HG03060 (cell line): Measurements from ENCODE around the gene TIGD3.
"Not testable (repeated sequence)": the region's sequence is repeated elsewhere in the genome, so short reads cannot be mapped to it uniquely, and the experiment has no call there.

Experiments
- ATAC-seq: cut with Tn5 transposase; IDR thresholded peaks from one replicate; pipeline ENCODE4 v1.9.1; 2021; ENCODE audit warnings: low read depth, moderate number of reproducible peaks; ENCODE audit not compliant: unreplicated experiment

The TIGD3 gene

GRCh38 chr11:65323813-65324212 is 30.7 kb upstream of the TIGD3 start:
- no peak for ATAC-seq

DNA sequence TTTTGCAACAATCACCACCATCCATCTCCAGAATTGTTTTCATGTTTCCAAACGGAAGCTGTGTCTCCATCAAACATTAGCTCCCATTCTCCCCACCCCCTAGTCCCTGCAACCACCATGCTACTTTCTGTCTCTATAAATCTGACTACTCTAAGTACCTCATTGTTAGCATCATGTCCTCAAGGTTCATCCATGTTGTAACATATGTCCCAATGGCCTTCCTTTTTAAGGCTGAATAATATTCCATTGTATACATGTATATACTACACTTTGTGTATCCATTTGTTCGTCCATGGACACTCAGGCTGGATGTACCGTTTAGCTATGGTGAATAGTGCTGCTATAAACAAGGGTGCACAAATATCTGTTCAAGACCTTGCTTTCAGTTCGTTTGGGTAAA is 29.1 kb upstream of the TIGD3 start:
- no peak for ATAC-seq

- no peak for ATAC-seq
These were observed 27.5 kb upstream of the TIGD3 start for GRCh38 chr11:65327021-65327420.

GRCh38 chr11:65329478-65329877 is 25.1 kb upstream of the TIGD3 start:
- ATAC-seq = no peak

DNA sequence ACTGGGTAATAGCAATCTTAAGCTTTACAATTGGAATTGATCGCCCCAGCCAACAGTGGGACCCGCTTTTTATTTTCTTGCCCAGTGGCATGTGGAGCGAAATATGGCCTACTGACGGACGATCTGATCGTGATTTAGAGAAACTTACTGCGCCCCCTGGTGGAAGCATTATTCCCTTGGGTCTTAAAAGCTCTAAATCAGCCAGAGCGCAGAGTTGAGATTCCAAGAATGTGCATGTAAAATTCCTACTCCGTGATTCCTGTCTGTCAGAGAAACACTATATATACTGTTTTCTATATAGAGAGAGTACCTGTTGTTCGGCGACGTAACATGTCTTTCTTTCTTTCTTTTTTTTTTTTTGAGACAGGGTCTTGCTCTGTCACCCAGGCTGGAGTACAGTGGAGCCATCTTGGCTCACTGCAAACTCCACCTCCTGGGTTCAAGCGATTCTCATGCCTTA is 24.6 kb upstream of the TIGD3 start:
- no peak for ATAC-seq

GRCh38 chr11:65330544-65330943 is 24.0 kb upstream of the TIGD3 start:
- no peak for ATAC-seq

- not testable (repeated sequence) for ATAC-seq
These were observed 22.0 kb upstream of the TIGD3 start for GRCh38 chr11:65332591-65332990.

DNA sequence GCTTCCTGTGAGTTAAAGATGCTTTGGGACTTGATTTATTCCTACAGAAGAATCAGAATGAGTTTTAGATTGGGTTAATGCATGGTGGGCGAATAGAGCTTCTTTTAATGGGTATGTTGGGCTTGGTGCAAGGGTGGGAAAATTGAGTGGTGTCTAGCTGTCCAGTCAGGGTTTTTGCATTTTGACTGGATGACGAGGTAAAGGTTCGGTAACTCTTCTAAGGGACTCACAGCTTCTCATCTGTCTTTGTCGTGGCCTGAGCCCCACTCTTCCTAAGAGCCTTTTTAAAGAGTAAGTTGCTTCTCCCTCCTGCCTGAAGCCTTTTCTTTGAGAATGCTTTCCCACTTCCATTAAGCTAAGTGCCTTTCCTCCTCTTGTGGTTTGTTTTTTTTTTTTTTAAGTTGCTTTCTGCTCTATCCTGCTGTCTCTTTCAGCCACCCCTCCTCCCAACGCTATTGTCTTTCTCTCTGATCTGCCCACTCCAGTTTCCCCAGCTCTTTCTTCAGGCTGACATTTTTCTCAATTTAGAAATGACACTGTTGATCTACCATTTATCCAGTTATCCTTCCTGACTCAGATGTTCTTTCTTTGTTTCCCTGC is 19.8 kb upstream of the TIGD3 start:
- no peak for ATAC-seq

DNA sequence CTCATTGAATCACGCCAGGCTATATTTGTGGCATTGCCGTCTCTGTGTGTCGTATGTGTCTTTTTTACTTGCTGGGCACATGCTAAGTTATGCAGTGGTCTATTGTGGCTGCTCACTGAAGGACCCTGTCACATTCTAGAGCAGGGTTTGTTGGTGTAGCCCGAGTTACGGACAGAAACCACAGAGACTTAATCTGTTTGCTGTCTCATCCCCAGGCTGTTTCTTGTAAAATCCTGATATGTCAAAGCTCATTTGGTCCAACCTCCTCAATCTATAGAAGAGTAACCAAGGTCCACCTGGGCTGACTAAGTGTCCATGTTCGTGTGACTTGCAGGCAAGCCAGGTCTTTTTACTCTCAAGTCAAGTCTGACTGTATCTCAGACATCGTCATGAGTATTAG is 15.9 kb upstream of the TIGD3 start:
- ATAC-seq = no peak

- ATAC-seq = no peak
These were observed 14.3 kb upstream of the TIGD3 start for GRCh38 chr11:65340226-65340625.

DNA sequence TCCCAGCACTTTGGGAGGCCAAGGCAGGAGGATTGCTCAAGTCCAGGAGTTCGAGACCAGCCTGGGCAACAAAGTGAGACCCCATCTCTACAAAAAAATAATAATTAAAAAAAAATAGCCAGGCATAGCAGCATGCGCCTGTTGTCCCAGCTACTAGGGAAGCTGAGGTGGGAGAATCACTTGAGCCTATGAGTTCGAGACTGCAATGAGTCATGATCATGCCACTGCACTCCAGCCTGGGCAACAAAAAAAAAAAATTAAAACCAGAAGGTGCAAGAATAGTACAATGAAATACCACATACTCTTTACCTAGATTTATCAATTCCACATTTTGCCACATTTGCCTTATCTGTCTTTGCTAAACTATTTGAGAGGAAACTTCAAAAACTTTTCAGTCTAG is 12.7 kb upstream of the TIGD3 start:
- no peak for ATAC-seq

GRCh38 chr11:65351511-65351910 is 3.0 kb upstream of the TIGD3 start:
- ATAC-seq = no peak

DNA sequence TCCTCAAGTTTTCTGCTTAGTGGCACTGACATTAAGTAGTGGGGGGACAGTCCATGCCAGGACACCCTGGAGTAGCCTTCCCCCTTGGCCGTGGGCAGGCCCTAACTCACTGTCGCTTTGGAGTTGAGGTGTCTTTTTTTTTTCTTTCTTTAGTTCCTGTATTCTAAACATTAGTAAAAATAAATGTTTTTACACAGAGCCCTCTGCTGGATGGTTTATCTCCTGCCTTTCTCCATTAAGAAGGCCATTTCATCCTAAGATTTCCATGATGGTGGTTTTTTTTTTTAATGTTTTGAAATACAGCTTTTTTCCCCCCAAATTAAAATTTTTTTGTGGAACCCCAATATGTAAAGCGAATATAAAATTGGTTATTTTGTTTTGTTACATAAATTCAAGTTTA is 1.8 kb upstream of the TIGD3 start:
- ATAC-seq = no peak

- ATAC-seq = no peak
These were observed 1.2 kb upstream of the TIGD3 start for GRCh38 chr11:65353376-65353775.

DNA sequence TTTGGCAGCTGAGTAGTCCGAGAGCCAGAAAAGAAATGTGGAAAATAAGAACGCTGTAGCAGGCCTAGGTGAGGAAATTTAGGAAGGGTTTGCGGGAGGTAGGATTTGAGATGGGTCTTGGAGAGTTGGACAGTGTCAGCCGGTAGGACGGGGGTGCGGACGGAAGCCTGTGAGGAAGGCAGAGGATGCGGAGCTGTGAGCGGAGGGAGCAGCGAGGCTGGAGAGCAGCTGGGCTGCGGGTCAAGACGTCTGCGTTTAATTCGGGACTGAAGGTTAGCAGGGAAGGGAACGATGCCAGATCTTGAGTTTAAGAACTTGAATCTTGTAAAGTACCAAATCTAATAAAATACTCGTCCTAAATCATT is 669 bp upstream of the TIGD3 start:
- no peak for ATAC-seq

DNA sequence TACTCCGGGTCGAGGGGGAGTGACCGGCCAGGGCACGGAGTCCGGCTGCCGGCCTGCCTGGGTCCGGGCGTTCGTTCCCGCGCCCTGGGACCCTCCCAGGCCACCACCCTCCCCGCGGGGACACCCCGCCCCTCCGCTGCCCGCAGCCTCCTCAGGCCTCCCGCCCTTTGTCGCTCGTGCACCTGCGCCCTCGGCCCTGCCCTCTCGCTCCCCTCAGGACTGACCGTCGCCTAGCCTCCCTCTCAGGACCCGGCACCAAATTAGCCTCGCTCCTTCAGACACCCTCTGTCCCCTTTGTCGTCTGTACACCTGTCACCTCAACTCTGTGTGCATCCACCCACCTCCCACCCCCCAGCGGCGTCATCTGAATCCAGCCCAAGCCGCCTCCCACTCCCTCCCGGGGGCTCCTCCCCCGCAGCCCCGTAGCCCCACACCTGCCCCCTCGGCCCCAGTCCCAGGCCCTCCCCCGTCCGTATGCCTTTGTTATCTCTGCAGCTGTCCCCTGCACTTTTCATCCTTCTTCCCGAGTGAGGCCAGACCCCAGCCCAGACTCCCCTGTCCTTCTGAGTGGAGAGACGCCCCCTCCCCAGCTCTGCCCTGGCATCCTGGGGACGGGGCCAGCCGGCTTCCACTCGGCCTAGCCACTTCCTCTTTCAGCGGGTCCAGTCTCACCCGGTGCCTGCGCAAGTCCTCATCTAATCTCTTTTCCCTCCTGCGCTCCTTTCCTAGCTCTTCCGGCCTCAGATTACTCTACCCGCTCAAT is 643 bp downstream of the TIGD3 start:
- no peak for ATAC-seq

GRCh38 chr11:65355776-65356393 is 1.3 kb downstream of the TIGD3 start:
- no peak for ATAC-seq

- no peak for ATAC-seq
These were observed 1.9 kb downstream of the TIGD3 start for GRCh38 chr11:65356394-65356972.

- ATAC-seq = no peak
These were observed 3.4 kb downstream of the TIGD3 start for GRCh38 chr11:65357856-65358356.

DNA sequence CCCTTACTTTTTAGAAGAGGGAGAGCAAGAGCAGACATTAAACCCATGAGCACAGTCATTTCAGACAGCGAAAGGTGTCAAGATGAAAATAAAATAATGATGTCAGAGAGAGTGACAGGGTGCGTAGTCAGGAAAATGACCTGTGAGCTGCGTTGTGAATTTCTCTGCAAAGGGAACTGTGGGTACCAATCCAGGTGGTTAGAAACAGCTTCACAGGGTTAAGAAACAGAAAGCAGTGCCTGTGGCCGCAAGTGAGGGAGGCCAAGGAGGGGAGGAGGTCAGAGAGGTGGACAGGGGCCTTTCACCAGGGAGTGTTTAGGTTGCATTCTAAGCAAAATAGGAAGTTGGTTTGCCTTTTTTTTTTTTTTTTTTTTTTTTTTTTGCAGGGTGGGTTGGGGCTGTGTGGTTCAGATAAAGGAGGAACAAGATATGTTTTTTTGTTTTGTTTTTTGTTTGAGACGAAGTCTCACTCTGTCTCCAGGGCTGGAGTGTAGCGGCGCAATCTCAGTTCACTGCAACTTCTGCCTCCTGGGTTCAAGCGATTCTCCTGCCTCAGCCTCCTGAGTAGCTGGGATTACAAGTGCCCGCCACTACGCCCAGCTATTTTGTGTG is 7.9 kb downstream of the TIGD3 start:
- no peak for ATAC-seq

GRCh38 chr11:65362966-65363365 is 8.4 kb downstream of the TIGD3 start:
- ATAC-seq = no peak
